PC-9 (cell line): ENCODE measurements around the gene GRM8. TPM values are rescaled to one million over a fixed set of nuclear protein-coding genes. Genes with fewer than 3 reads are reported as not detected.

ENCODE experiments used
- BruUV-seq: library from RNA; stranded (reverse); fragments of 400-500 nt; replicated peaks from 2 replicates; lab custom pipeline; 2021; lab: Mats Ljungman, UMichigan
- CTCF ChIA-PET: fragments of 300-600 bp; sonication (Branson Sonifier 250); formaldehyde crosslinking; loops from one replicate; lab custom pipeline; 2022; ENCODE audit warnings: antibody characterized with exemption; lab: Charles Lee
- POLR2A ChIA-PET: fragments of 300-600 bp; sonication (Branson Sonifier 250); formaldehyde crosslinking; loops from one replicate; lab custom pipeline; 2022; ENCODE audit warnings: antibody characterized with exemption; ENCODE audit not compliant: unreplicated experiment; lab: Charles Lee
- DNase-seq, 2 experiments: peaks; one replicate each; pipeline versions ENCODE4 v3.0.0 to v3.0.0-alpha.2; 2015 to 2022; ENCODE audit warnings: mixed read lengths in 1 of 2
- H2AFZ ChIP-seq: fragments of 200-600 bp; sonication (generic); 2 replicates; pipeline ENCODE4 v1.8.1; 2017; ENCODE audit warnings: antibody characterized with exemption
- H3F3A ChIP-seq: fragments of 200-600 bp; sonication (generic); 2 replicates; pipeline ENCODE4 v1.8.1; 2017; ENCODE audit warnings: antibody characterized with exemption, mild to moderate bottlenecking, low read depth; ENCODE audit not compliant: insufficient read depth
- H3K27ac ChIP-seq: fragments of 200-600 bp; sonication (generic); 2 replicates; pipeline ENCODE4 v1.6.1; 2016; ENCODE audit warnings: mixed run types
- H3K27me3 ChIP-seq: fragments of 200-600 bp; sonication (generic); 2 replicates; pipeline ENCODE4 v1.6.1; 2016; ENCODE audit warnings: low read depth, mixed run types; ENCODE audit not compliant: insufficient read depth
- H3K36me3 ChIP-seq: fragments of 200-600 bp; sonication (generic); 2 replicates; pipeline ENCODE4 v1.6.1; 2016; ENCODE audit warnings: low read depth, mixed run types
- H3K4me1 ChIP-seq: fragments of 200-600 bp; sonication (generic); replicated peaks from 2 replicates; pipeline ENCODE4 v1.6.1; 2016; ENCODE audit warnings: mixed run types; ENCODE audit not compliant: insufficient read depth
- H3K4me2 ChIP-seq: fragments of 200-600 bp; sonication (generic); 2 replicates; pipeline ENCODE4 v1.6.1; 2017; ENCODE audit warnings: mixed run types
- H3K4me3 ChIP-seq: fragments of 200-600 bp; sonication (generic); 2 replicates; pipeline ENCODE4 v1.6.1; 2016; ENCODE audit warnings: mixed run types
- H3K79me2 ChIP-seq: fragments of 200-600 bp; sonication (generic); 2 replicates; pipeline ENCODE4 v1.6.1; 2017; ENCODE audit warnings: low read depth, mixed run types
- H3K9me2 ChIP-seq: fragments of 200-600 bp; sonication (generic); 2 replicates; pipeline ENCODE4 v1.8.1; 2017; ENCODE audit warnings: mild to moderate bottlenecking; ENCODE audit not compliant: insufficient read depth
- H3K9me3 ChIP-seq: fragments of 200-600 bp; sonication (generic); 2 replicates; pipeline ENCODE4 v1.8.1; 2016; ENCODE audit warnings: low read depth; ENCODE audit not compliant: insufficient read depth
- H4K20me1 ChIP-seq: fragments of 200-600 bp; sonication (generic); 2 replicates; pipeline ENCODE4 v1.8.1; 2017; ENCODE audit not compliant: insufficient read depth
- CTCF ChIP-seq: fragments of 200-600 bp; sonication (generic); conservative IDR thresholded peaks from 2 replicates; pipeline ENCODE4 v1.6.1; 2017; ENCODE audit warnings: mixed run types, antibody characterized with exemption, mild to moderate bottlenecking, moderate library complexity
- EZH2 ChIP-seq: fragments of 200-600 bp; sonication (generic); IDR thresholded peaks from 2 replicates; pipeline ENCODE4 v1.8.0; 2017; ENCODE audit warnings: antibody characterized with exemption, low read depth
- intact Hi-C: fragments of 100-400 bp; cut with micrococcal nuclease; formaldehyde crosslinking; loops from one replicate; pipeline ENCODE4 v1.10.0; 2022; ENCODE audit not compliant: unreplicated experiment
- total RNA-seq: library from RNA; stranded (reverse); gene quantifications from 2 replicates; pipeline ENCODE4 v1.2.3, GENCODE V29; 2021

The GRM8 gene
- total RNA-seq, 1 experiment from 2014 or later = not detected

GRCh38 chr7:127029823-127030222 lies 222.9 kb downstream of the GRM8 start:
- Histone ChIP-seq H2AFZ (no peak overlapping the region), H3F3A (no peaks in the 10 kb centered on the region), H4K20me1 (no peaks in the 10 kb centered on the region), H3K4me1 (no peaks in the 10 kb centered on the region), H3K9me3 (no peaks in the 10 kb centered on the region), H3K36me3 (no peaks in the 10 kb centered on the region), H3K9me2 (no peaks in the 10 kb centered on the region), H3K79me2 (no peaks in the 10 kb centered on the region), H3K27ac (no peak overlapping the region), H3K4me2 (no peak overlapping the region), H3K27me3 (no peaks in the 10 kb centered on the region), H3K4me3 (no peak overlapping the region)
- BruUV-seq = no TSS peak
- ChIA-PET POLR2A (no interaction called here), CTCF (no interaction called here)
- no peak for TF ChIP-seq CTCF
- no peak for TF ChIP-seq EZH2
- intact Hi-C loops = no loop called here
- no peak for DNase-seq

- TF ChIP-seq CTCF (no peak), EZH2 (no peak)
- CTCF ChIA-PET = no interaction called here
- no peak for DNase-seq
- Histone ChIP-seq H3K36me3 (no peaks in the 10 kb centered on the region), H3K4me3 (no peak overlapping the region), H2AFZ (no peak overlapping the region), H3K4me2 (no peak overlapping the region), H3K9me3 (no peaks in the 10 kb centered on the region), H3K79me2 (no peaks in the 10 kb centered on the region), H3F3A (no peaks in the 10 kb centered on the region), H3K9me2 (no peaks in the 10 kb centered on the region), H4K20me1 (no peaks in the 10 kb centered on the region), H3K27ac (no peak overlapping the region), H3K27me3 (no peaks in the 10 kb centered on the region), H3K4me1 (no peaks in the 10 kb centered on the region)
- no TSS peak for BruUV-seq
- intact Hi-C loops = no loop called here
- POLR2A ChIA-PET = no interaction called here
Observed at GRCh38 chr7:127021857-127022256, 230.9 kb downstream of the GRM8 start.

GRCh38 chr7:127021019-127021738 lies 231.6 kb downstream of the GRM8 start:
- no peaks in the 10 kb centered on the region for H3K36me3 ChIP-seq
- intact Hi-C loops = no loop called here

More at GRCh38 chr7:127021019-127021738, 231.6 kb downstream of the GRM8 start:
- Histone ChIP-seq H3K9me3 (no peaks in the 10 kb centered on the region), H3K27ac (no peak overlapping the region), H3K4me2 (no peak overlapping the region), H3K27me3 (no peaks in the 10 kb centered on the region), H3K79me2 (no peaks in the 10 kb centered on the region), H3K4me1 (no peaks in the 10 kb centered on the region), H4K20me1 (no peaks in the 10 kb centered on the region), H2AFZ (no peak overlapping the region), H3F3A (no peaks in the 10 kb centered on the region), H3K4me3 (no peak overlapping the region), H3K9me2 (no peaks in the 10 kb centered on the region)
- ChIA-PET POLR2A (no interaction called here), CTCF (no interaction called here)
- TF ChIP-seq EZH2 = no peak
- TF ChIP-seq CTCF = no peak
- no peak for DNase-seq
- BruUV-seq = no TSS peak
